Vagina (tissue), 2 donors: ENCODE measurements around the gene UST. TPM values are rescaled to one million over a fixed set of nuclear protein-coding genes. Genes with fewer than 3 reads are reported as not detected.
A peak's percentile ranks its signal among the peaks of the same experiment; 100 is the strongest.
"Not testable (repeated sequence)": the region's sequence is repeated elsewhere in the genome, so short reads cannot be mapped to it uniquely, and the experiment has no call there.

Experiments used
- DNase-seq, 2 donors: peaks; one replicate each; pipeline ENCODE4 v3.0.0-alpha.2; 2017; ENCODE audit errors: extremely low spot score in 2 of 2
- H3K27ac ChIP-seq: fragments of 200-600 bp; sonication (generic); one replicate; pipeline ENCODE4 v1.5.1; 2019
- H3K27me3 ChIP-seq: fragments of 200-600 bp; sonication (generic); one replicate; pipeline ENCODE4 v1.5.1; 2019
- H3K36me3 ChIP-seq, 2 donors: fragments of 200-600 bp; sonication (generic); one replicate each; pipeline ENCODE4 v1.5.1; 2017 to 2019
- H3K4me1 ChIP-seq: fragments of 200-600 bp; sonication (generic); one replicate; pipeline ENCODE4 v1.5.1; 2019
- H3K4me3 ChIP-seq, 2 donors: fragments of 200-600 bp; sonication (generic); 1 replicate in 1 of 2; 2 replicates in 1 of 2; pipeline ENCODE4 v1.5.1; 2016 to 2019
- H3K9me3 ChIP-seq: fragments of 200-600 bp; sonication (generic); one replicate; pipeline ENCODE4 v1.5.1; 2019
- CTCF ChIP-seq, 3 experiments: fragments of 450-650 bp in 2 of 3; fragments of 200-600 bp in 1 of 3; sonication (generic) in 1 of 3; IDR thresholded peaks; one replicate each; pipeline ENCODE4 v1.5.1; 2017 to 2019; ENCODE audit warnings: antibody characterized with exemption in 3 of 3, mild to moderate bottlenecking in 2 of 3, moderate library complexity in 2 of 3
- POLR2A ChIP-seq, 2 donors: fragments of 450-650 bp; IDR thresholded peaks; one replicate each; pipeline ENCODE4 v1.6.1; 2017; ENCODE audit warnings: antibody characterized with exemption in 2 of 2, mild to moderate bottlenecking in 2 of 2, moderate library complexity in 2 of 2
- POLR2AphosphoS5 ChIP-seq, 2 donors: sonication (generic); formaldehyde crosslinking; IDR thresholded peaks; one replicate each; pipeline ENCODE4 v1.9.0; 2017; ENCODE audit warnings: antibody characterized with exemption in 2 of 2, mild to moderate bottlenecking in 2 of 2, low read depth in 1 of 2; ENCODE audit not compliant: insufficient read depth in 1 of 2
- intact Hi-C: fragments of 100-400 bp; cut with DNase I; formaldehyde crosslinking; loops from one replicate; pipeline ENCODE4 v1.15.1; 2023
- total RNA-seq: library from RNA; depleted of rRNA; stranded (reverse); fragments of >200 nt; gene quantifications from one replicate; pipeline ENCODE4 v1.2.3, GENCODE V29; 2016

UST gene
- total RNA-seq, 1 donor from 2014 or later = 14.2 TPM

GRCh38 chr6:148857798-148858390 is 111.1 kb downstream of the UST start:
- Histone ChIP-seq H3K27me3 (no peaks in the 10 kb centered on the region), H3K9me3 (no peaks in the 10 kb centered on the region), H3K4me3 (no peak overlapping the region), H3K27ac (no peak overlapping the region), H3K4me1 (peaks cover 25% of the 10 kb centered on the region), H3K36me3 (no peaks in the 10 kb centered on the region)
- TF ChIP-seq CTCF (IDR thresholded peaks at IDR 0.05) = no peak
- TF ChIP-seq POLR2AphosphoS5 (IDR thresholded peaks at IDR 0.05; ENCODE audit: insufficient read depth in 1 of 2, low read depth in 1 of 2) = peak in 1 of 2 donors; percentile 11
- intact Hi-C loops = no loop called here
- DNase-seq = no peak

GRCh38 chr6:148864132-148864531 is 117.3 kb downstream of the UST start:
- H3K27ac ChIP-seq, H3K27me3 ChIP-seq, DNase-seq, intact Hi-C loops, H3K9me3 ChIP-seq, H3K36me3 ChIP-seq, H3K4me3 ChIP-seq: not testable (repeated sequence)
- H3K4me1 ChIP-seq = peaks cover 17% of the 10 kb centered on the region

- no peak for TF ChIP-seq POLR2A (IDR thresholded peaks at IDR 0.05)
- no peak for TF ChIP-seq POLR2AphosphoS5 (IDR thresholded peaks at IDR 0.05; ENCODE audit: insufficient read depth in 1 of 2, low read depth in 1 of 2)
- TF ChIP-seq CTCF (IDR thresholded peaks at IDR 0.05) = no peak
- H3K36me3 ChIP-seq = no peaks in the 10 kb centered on the region
- intact Hi-C loops = no loop called here
- no peak overlapping the region for H3K27ac ChIP-seq
- peaks cover 25% of the 10 kb centered on the region for H3K4me1 ChIP-seq
- H3K4me3 ChIP-seq = no peak overlapping the region
- H3K9me3 ChIP-seq = no peaks in the 10 kb centered on the region
- no peaks in the 10 kb centered on the region for H3K27me3 ChIP-seq
- no peak for DNase-seq
Observed at GRCh38 chr6:148864941-148865340, 118.1 kb downstream of the UST start.

- Histone ChIP-seq H3K4me3 (no peak overlapping the region), H3K9me3 (no peaks in the 10 kb centered on the region), H3K4me1 (peaks cover 30% of the 10 kb centered on the region), H3K27ac (no peak overlapping the region), H3K27me3 (no peaks in the 10 kb centered on the region), H3K36me3 (no peaks in the 10 kb centered on the region)
- no peak for DNase-seq
- intact Hi-C loops = no loop called here
- no peak for TF ChIP-seq CTCF (IDR thresholded peaks at IDR 0.05)
Observed at GRCh38 chr6:148866657-148867268, 119.9 kb downstream of the UST start.

GRCh38 chr6:148867862-148868261 is 121.0 kb downstream of the UST start:
- intact Hi-C loops = no loop called here
- Histone ChIP-seq H3K9me3 (no peaks in the 10 kb centered on the region), H3K27ac (no peak overlapping the region)

More at GRCh38 chr6:148867862-148868261, 121.0 kb downstream of the UST start:
- no peak for DNase-seq
- no peaks in the 10 kb centered on the region for H3K27me3 ChIP-seq
- no peak for TF ChIP-seq POLR2A (IDR thresholded peaks at IDR 0.05)
- TF ChIP-seq CTCF (IDR thresholded peaks at IDR 0.05) = no peak
- no peak for TF ChIP-seq POLR2AphosphoS5 (IDR thresholded peaks at IDR 0.05; ENCODE audit: insufficient read depth in 1 of 2, low read depth in 1 of 2)
- no peaks in the 10 kb centered on the region for H3K36me3 ChIP-seq
- peaks cover 30% of the 10 kb centered on the region for H3K4me1 ChIP-seq
- no peak overlapping the region for H3K4me3 ChIP-seq
